Measurements from ENCODE around the gene CBX8. TPM values are rescaled to one million over a fixed set of nuclear protein-coding genes. Genes with fewer than 3 reads are reported as not detected.

The CBX8 gene
- total RNA-seq, 4 donors from 2014 or later = 2.3 to 6.4 (median 3.1) TPM

- Histone ChIP-seq H3K4me3 (peak overlapping the region; percentile 43), H3K27me3 (peaks cover 100% of the 10 kb centered on the region), H3K4me1 (peaks cover 66% of the 10 kb centered on the region), H3K27ac (no peak overlapping the region), H3K36me3 (no peaks in the 10 kb centered on the region), H3K9me3 (no peaks in the 10 kb centered on the region)
- no peak for DNase-seq (ENCODE audit: low spot score in 2 of 2)
- TF ChIP-seq CTCF (IDR thresholded peaks at IDR 0.05) = no peak
- 4% methylated on average over 5 of the region's 89 CpGs for WGBS
These were observed 16.6 kb upstream of the CBX8 start for GRCh38 chr17:79813297-79814126.

GRCh38 chr17:79812353-79813258 is 15.7 kb upstream of the CBX8 start:
- Histone ChIP-seq H3K27ac (no peak overlapping the region), H3K36me3 (no peaks in the 10 kb centered on the region), H3K4me1 (peaks cover 66% of the 10 kb centered on the region), H3K27me3 (peaks cover 100% of the 10 kb centered on the region), H3K9me3 (no peaks in the 10 kb centered on the region), H3K4me3 (peak overlapping the region; percentile 43)
- TF ChIP-seq POLR2A (IDR thresholded peaks at IDR 0.05) = no peak
- no peak for TF ChIP-seq CTCF (IDR thresholded peaks at IDR 0.05)
- TF ChIP-seq EP300 (IDR thresholded peaks at IDR 0.05) = no peak
- TF ChIP-seq POLR2AphosphoS5 (IDR thresholded peaks at IDR 0.05) = no peak
- DNase-seq (ENCODE audit: low spot score in 2 of 2) = no peak
- 3% methylated on average over 29 of the region's 72 CpGs for WGBS

GRCh38 chr17:79811868-79812352 is 15.0 kb upstream of the CBX8 start:
- H3K27me3 ChIP-seq = peaks cover 100% of the 10 kb centered on the region
- no peak for DNase-seq (ENCODE audit: low spot score in 2 of 2)
- peaks cover 66% of the 10 kb centered on the region for H3K4me1 ChIP-seq
- WGBS = 13% methylated on average over 19 of the region's 20 CpGs
- no peak overlapping the region for H3K4me3 ChIP-seq
- no peak for TF ChIP-seq POLR2A (IDR thresholded peaks at IDR 0.05)
- TF ChIP-seq CTCF (IDR thresholded peaks at IDR 0.05) = no peak
- TF ChIP-seq POLR2AphosphoS5 (IDR thresholded peaks at IDR 0.05) = no peak
- TF ChIP-seq EP300 (IDR thresholded peaks at IDR 0.05) = no peak
- no peaks in the 10 kb centered on the region for H3K9me3 ChIP-seq
- no peak overlapping the region for H3K27ac ChIP-seq
- H3K36me3 ChIP-seq = no peaks in the 10 kb centered on the region

- DNase-seq (ENCODE audit: low spot score in 2 of 2) = no peak
- H3K4me1 ChIP-seq = peaks cover 66% of the 10 kb centered on the region
- 4% methylated on average over 16 of the region's 66 CpGs for WGBS
These were observed 14.4 kb upstream of the CBX8 start for GRCh38 chr17:79811011-79811867.

More at GRCh38 chr17:79811011-79811867, 14.4 kb upstream of the CBX8 start:
- Histone ChIP-seq H3K27ac (no peak overlapping the region), H3K9me3 (no peaks in the 10 kb centered on the region), H3K36me3 (no peaks in the 10 kb centered on the region), H3K27me3 (peaks cover 100% of the 10 kb centered on the region), H3K4me3 (no peak overlapping the region)
- no peak for TF ChIP-seq POLR2A (IDR thresholded peaks at IDR 0.05)
- no peak for TF ChIP-seq POLR2AphosphoS5 (IDR thresholded peaks at IDR 0.05)
- TF ChIP-seq EP300 (IDR thresholded peaks at IDR 0.05) = no peak
- TF ChIP-seq CTCF (IDR thresholded peaks at IDR 0.05) = no peak
